ENCODE results near the gene ATG13.

Gene ATG13

GRCh38 chr11:46655631-46656030, 38.3 kb downstream of the ATG13 start:
- 0 out of 2 replicates have a peak overlapping the region, but pooled peaks have one; percentile 15 for H3K27ac ChIP-seq
- ChIA-PET POLR2A (ENCODE audit: low non-redundant PET) (interaction anchor here (0.6 kb wide), 1 partner anchor 13 kb away, joined by 3 read pairs; no protein-coding TSS in a partner anchor), CTCF (no interaction called here)
- TF ChIP-seq CTCF (conservative IDR thresholded peaks at IDR 0.05; ENCODE audit: low read depth), result no peak
- no peak for DNase-seq (ENCODE audit: low spot score)

GRCh38 chr11:46657186-46657585, 39.8 kb downstream of the ATG13 start:
- POLR2A ChIA-PET (ENCODE audit: low non-redundant PET), result no interaction called here
- DNase-seq (ENCODE audit: low spot score), result no peak
- TF ChIP-seq CTCF (conservative IDR thresholded peaks at IDR 0.05; ENCODE audit: low read depth), result no peak
- H3K27ac ChIP-seq, result no peak overlapping the region
- CTCF ChIA-PET, result interaction anchor here (0.6 kb wide), 1 partner anchor 419 kb away, joined by 4 read pairs; no protein-coding TSS in a partner anchor

GRCh38 chr11:46658259-46658658, 40.9 kb downstream of the ATG13 start:
- ChIA-PET POLR2A (ENCODE audit: low non-redundant PET) (no interaction called here), CTCF (interaction anchor here (0.7 kb wide), 1 partner anchor 64 kb away, joined by 3 read pairs; no protein-coding TSS in a partner anchor)
- DNase-seq (ENCODE audit: low spot score), result no peak
- no peak overlapping the region for H3K27ac ChIP-seq
- TF ChIP-seq CTCF (conservative IDR thresholded peaks at IDR 0.05; ENCODE audit: low read depth), result no peak

GRCh38 chr11:46659908-46660307, 42.6 kb downstream of the ATG13 start:
- CTCF ChIA-PET, result no interaction called here

GRCh38 chr11:46661836-46662235, 44.5 kb downstream of the ATG13 start:
- ChIA-PET CTCF (no interaction called here), POLR2A (ENCODE audit: low non-redundant PET) (no interaction called here)
- no peak for TF ChIP-seq CTCF (conservative IDR thresholded peaks at IDR 0.05; ENCODE audit: low read depth)
- DNase-seq (ENCODE audit: low spot score), result no peak
- no peak overlapping the region for H3K27ac ChIP-seq

More at GRCh38 chr11:46659908-46660307, 42.6 kb downstream of the ATG13 start:
- no peak for DNase-seq (ENCODE audit: low spot score)
- no peak for TF ChIP-seq CTCF (conservative IDR thresholded peaks at IDR 0.05; ENCODE audit: low read depth)
- no peak overlapping the region for H3K27ac ChIP-seq
- POLR2A ChIA-PET (ENCODE audit: low non-redundant PET), result no interaction called here

GRCh38 chr11:46662366-46662765, 45.0 kb downstream of the ATG13 start:
- ChIA-PET CTCF (no interaction called here), POLR2A (ENCODE audit: low non-redundant PET) (no interaction called here)

More at GRCh38 chr11:46662366-46662765, 45.0 kb downstream of the ATG13 start:
- H3K27ac ChIP-seq, result no peak overlapping the region
- no peak for DNase-seq (ENCODE audit: low spot score)
- no peak for TF ChIP-seq CTCF (conservative IDR thresholded peaks at IDR 0.05; ENCODE audit: low read depth)

Data from RWPE1 (cell line).